GM21515 (cell line): Measurements from ENCODE around the gene GAL3ST3.
"Not testable (repeated sequence)": the region's sequence is repeated elsewhere in the genome, so short reads cannot be mapped to it uniquely, and the experiment has no call there.

ENCODE experiments used
- ATAC-seq: cut with Tn5 transposase; IDR thresholded peaks from one replicate; pipeline ENCODE4 v1.9.1; 2021; ENCODE audit not compliant: unreplicated experiment

The GAL3ST3 gene, protein sequence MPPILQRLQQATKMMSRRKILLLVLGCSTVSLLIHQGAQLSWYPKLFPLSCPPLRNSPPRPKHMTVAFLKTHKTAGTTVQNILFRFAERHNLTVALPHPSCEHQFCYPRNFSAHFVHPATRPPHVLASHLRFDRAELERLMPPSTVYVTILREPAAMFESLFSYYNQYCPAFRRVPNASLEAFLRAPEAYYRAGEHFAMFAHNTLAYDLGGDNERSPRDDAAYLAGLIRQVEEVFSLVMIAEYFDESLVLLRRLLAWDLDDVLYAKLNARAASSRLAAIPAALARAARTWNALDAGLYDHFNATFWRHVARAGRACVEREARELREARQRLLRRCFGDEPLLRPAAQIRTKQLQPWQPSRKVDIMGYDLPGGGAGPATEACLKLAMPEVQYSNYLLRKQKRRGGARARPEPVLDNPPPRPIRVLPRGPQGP

GRCh38 chr11:66048547-66049323 is at the start of gene GAL3ST3:
GAL3ST3 (minus strand) TSS chr11:66049161; CDS start chr11:66045415, 3,746 bp downstream.
- ATAC-seq = no peak

DNA sequence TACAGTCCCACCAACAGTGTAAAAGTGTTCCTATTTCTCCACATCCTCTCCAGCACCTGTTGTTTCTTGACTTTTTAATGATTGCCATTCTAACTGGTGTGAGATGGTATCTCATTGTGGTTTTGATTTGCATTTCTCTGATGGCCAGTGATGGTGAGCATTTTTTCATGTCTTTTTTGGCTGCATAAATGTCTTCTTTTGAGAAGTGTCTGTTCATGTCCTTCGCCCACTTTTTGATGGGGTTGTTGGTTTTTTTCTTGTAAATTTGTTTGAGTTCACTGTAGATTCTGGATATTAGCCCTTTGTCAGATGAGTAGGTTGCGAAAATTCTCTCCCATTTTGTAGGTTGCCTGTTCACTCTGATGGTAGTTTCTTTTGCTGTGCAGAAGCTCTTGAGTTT is 43.2 kb upstream of the GAL3ST3 start:
- not testable (repeated sequence) for ATAC-seq

GRCh38 chr11:66090288-66090687 is 41.3 kb upstream of the GAL3ST3 start:
- no peak for ATAC-seq

DNA sequence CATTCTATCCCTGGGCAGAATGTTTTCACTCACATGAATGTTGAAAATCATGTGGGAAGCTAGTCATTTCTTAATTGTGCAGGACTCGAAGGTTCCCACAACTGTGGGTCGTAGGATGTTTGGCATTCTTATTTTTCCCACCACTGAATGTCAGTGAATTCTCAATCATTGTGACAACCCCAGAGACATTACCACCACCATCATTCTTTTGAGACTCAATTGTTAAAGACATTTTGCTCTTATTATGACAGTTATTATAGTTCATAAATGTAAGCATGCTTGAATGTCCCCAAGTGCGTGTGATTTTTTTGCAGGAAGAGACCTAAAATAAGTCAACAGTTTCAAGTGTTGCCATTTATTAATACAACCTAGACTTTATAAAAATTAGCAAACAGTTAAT is 40.1 kb upstream of the GAL3ST3 start:
- no peak for ATAC-seq

DNA sequence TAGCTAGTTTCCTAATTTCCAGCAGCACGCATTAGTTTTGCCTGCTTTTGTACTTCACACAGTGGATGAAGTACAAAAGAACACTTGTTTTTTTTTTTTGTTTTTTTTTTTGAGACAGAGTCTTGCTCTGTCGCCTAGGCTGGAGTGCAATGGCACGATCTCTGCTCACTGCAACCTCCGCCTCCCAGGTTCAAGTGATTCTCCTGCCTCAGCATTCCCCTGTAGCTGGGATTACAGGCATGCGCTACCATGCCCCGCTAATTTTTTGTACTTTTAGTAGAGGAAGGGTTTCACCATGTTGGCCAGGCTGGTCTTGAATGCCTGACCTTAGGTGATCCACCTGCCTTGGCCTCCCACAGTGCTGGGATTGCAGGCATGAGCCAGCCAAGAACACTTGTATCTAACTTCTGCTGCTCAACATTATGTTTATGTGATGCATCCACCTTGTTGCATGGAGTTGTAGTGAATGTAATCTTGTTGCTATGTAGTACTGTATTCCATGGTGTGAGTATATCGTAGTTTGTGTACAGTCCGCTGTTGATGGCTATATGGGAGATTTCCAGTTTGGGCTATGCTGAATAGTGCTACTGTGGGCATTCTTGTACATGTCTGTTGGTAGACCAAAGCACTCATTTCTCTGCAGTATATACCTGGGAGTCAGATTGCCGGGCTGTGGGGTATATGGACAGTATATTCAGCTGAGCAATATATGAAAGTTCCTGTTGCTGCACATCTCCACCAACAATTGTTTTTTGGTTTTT is 38.4 kb upstream of the GAL3ST3 start:
- ATAC-seq = no peak

DNA sequence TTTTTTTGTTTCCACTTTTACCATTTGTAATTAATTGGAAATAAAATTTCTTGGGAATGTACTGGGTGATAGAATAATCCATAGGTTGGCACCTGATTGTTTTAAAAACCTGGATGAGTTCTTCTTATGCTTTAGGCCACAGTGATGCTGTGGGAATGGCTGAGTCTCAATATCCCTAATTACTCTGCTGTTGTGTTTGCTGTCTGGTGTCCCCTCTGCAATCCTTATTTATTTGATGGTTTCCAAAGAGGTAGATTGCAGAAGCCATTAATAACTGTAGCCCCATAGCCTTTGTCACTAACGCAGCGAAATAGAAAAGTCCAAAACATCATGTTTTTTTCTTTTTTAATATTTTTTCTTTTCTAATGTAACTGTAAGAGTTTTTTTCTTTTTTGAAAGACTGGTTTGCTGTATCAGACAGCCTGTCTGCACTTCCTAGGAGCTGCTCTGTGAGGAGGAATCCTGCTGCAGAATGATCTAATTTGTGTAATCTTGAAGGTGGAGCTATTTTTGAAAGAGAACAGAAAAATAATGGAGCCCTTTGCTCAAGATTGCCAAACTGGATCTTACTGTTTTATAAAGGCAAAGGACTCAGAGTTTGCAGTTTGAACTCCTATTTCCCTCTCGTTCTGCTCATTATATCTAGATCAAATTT is 36.0 kb upstream of the GAL3ST3 start:
- ATAC-seq = no peak

- ATAC-seq = no peak
These were observed 34.8 kb upstream of the GAL3ST3 start for GRCh38 chr11:66083767-66084166.

DNA sequence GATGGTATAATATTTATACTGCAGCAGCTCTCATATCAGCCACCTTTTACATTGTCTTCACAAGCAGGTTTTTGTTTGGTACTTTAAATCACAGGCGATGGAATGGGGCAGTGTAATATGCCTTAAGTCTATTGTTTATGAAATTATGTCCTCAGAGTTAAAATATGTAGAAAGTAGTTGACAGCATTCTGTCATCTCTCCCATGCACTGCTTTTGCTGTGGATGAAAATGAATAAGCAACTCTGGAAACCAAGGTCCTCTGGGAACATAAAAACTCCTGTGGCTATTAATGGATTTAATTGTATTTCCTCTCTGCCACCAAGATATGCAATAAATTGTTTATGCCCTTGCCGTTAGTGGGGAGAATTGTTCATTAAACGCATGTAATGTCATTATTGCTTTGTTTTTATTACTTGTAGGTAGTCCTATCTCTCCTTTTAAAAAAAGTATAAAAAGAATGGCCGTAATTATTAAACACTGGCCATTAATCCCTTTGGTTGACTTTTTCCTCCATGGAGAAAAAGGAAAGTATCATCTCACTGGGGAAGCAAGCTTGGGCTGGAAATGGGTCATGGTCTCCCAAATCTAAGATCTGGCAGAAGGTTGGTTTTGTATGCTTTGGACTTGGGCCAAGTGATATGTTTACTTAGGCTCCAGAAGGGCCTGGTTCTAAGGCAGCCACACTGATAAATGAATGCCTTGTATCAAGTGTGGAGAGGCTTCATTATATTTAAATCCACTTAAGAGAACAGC is 34.2 kb upstream of the GAL3ST3 start:
- ATAC-seq = no peak

DNA sequence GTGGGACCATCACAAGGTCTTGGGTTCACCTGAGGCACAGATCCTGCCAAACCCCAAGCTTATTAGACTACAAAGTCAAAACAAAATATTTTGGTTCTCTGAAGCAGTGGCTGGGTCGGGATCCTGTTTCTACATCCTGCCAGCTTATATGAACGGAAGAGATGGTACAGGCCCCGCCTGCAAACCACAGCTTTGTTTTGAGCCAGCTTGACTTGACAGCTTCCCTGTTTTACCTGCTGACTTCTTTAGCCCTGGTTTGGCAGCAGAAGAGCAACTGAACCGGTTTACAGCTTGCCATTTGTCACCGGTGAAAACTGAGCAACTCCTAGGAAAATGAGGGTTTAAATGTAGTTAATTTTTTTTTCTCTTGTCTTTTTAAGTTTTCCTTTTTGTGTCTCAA is 32.5 kb upstream of the GAL3ST3 start:
- peak; percentile 62 for ATAC-seq

GRCh38 chr11:66080055-66080817 is 31.3 kb upstream of the GAL3ST3 start:
- no peak for ATAC-seq

GRCh38 chr11:66078949-66079348 is 30.0 kb upstream of the GAL3ST3 start:
- ATAC-seq = not testable (repeated sequence)

DNA sequence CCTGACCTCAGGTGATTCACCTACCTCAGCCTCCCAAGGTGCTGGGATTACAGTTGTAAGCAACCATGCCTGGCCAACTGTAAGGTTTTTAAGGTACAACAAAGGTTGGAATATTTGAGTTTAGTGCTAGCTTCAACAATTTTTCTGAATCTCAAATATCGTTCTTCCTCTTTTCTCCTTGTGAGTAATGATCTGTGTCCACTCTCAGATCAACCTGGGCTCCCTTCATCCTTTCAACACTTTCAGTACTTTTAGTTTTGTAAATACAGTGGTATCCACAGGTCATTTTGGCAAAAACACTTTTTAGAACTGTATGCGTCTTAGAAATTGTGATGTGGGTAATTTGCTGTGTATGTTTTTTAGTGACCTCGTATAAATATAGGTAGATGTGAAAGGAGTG is 29.0 kb upstream of the GAL3ST3 start:
- no peak for ATAC-seq

GRCh38 chr11:66076561-66076960 is 27.6 kb upstream of the GAL3ST3 start:
- ATAC-seq = no peak

- ATAC-seq = no peak
These were observed 26.3 kb upstream of the GAL3ST3 start for GRCh38 chr11:66075273-66075672.

- no peak for ATAC-seq
These were observed 24.7 kb upstream of the GAL3ST3 start for GRCh38 chr11:66073669-66074068.

DNA sequence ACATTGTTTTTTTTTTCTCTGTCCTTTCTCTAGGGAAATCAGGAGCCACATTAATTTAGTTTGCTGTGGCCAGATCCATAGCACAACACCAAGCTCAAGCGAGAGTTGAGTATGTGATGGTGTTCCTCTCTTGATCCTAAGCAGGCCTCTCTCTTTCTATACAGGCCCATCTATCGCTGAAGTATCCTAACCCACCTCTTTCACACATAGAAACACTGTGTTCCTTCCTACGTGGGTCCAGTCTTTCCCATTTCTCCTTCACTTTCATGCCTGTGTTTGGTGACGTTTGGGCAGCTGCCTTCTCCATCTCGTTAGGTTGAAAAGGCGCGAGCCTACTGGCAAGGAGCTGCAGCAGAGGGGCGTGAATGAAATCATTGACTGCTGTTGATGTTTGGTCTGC is 23.6 kb upstream of the GAL3ST3 start:
- no peak for ATAC-seq

GRCh38 chr11:66072081-66072480 is 23.1 kb upstream of the GAL3ST3 start:
- no peak for ATAC-seq

- ATAC-seq = no peak
These were observed 22.4 kb upstream of the GAL3ST3 start for GRCh38 chr11:66071381-66071801.

DNA sequence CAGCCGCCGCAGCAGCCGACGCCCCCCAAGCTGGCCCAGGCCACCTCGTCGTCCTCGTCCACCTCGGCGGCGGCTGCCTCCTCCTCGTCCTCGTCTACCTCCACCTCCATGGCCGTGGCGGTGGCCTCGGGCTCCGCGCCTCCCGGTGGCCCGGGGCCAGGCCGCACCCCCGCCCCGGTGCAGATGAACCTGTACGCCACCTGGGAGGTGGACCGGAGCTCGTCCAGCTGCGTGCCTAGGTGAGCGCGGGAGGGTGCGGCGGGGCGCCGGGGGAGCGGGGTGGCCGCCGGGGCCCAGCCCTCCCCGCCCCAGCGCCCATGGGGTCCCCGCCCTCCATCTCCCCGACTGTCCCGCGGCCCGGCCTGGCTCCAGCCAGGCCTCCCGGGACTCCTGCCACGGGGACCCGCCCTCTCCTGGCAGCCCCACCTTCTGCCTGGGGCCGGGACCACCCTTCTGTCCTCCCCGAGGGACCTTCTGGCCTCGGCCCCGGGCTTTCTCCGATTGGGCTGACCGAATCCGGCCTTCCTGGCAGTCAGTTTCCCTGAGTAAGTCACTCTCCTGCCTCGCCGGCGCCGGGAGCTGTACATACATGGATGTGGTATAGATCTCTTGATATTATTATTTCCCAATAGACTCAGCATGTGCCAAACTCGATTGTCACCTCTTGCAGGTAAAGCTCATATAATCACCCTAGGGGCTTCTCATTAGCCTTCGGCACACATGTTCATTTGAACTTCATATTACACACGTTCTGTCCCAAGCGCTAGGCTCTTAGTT is 21.8 kb upstream of the GAL3ST3 start:
- ATAC-seq = peak; percentile 10
